IPS-18a (cell line): ENCODE data around the gene CTDP1.

Experiments used
- H3K27ac ChIP-seq: one replicate; pipeline ENCODE4 v1.5.1; 2013; ENCODE audit warnings: low read length
- H3K27me3 ChIP-seq: one replicate; pipeline ENCODE4 v1.6.1; 2013; ENCODE audit warnings: mild to moderate bottlenecking, low read length; ENCODE audit not compliant: control insufficient read depth, insufficient read depth
- H3K36me3 ChIP-seq: one replicate; pipeline ENCODE4 v1.6.1; 2013; ENCODE audit warnings: low read depth, low read length; ENCODE audit not compliant: control insufficient read depth
- H3K4me1 ChIP-seq: one replicate; pipeline ENCODE4 v1.6.1; 2013; ENCODE audit warnings: low read depth, low read length; ENCODE audit not compliant: control insufficient read depth
- H3K4me3 ChIP-seq: one replicate; pipeline ENCODE4 v1.5.1; 2013; ENCODE audit warnings: low read length
- H3K9ac ChIP-seq: one replicate; pipeline ENCODE4 v1.6.1; 2013; ENCODE audit warnings: mild to moderate bottlenecking, low read length, moderate library complexity
- H3K9me3 ChIP-seq: one replicate; pipeline ENCODE4 v1.6.1; 2013; ENCODE audit warnings: low read depth, low read length; ENCODE audit not compliant: control insufficient read depth

CTDP1 gene

GRCh38 chr18:79801641-79802040 is 122.0 kb downstream of the CTDP1 start:
- Histone ChIP-seq H3K4me1 (no peaks in the 10 kb centered on the region), H3K36me3 (no peaks in the 10 kb centered on the region), H3K27me3 (peaks cover 40% of the 10 kb centered on the region), H3K4me3 (no peak overlapping the region), H3K9ac (no peak overlapping the region), H3K9me3 (no peaks in the 10 kb centered on the region), H3K27ac (no peak overlapping the region)

DNA sequence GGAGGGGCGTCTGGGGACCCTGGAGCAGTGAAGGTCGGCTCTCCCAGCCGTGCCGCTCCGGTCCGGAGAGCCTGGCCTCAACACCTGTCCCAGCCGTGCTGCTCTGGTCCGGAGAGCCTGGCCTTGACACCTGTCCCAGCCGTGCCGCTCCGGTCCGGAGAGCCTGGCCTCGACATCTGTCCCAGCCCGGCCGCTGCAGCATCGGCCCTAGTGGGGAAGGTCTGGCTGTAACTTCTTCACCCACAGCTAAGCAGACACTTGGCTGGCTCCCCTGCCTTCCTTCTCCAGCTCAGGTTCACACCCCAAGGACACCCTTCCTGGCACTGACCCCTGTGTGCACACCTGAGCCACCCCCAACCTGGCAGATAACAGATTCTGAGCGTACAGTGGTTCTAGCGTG is 122.7 kb downstream of the CTDP1 start:
- Histone ChIP-seq H3K27me3 (peaks cover 33% of the 10 kb centered on the region), H3K27ac (no peak overlapping the region), H3K9ac (no peak overlapping the region), H3K36me3 (no peaks in the 10 kb centered on the region), H3K9me3 (no peaks in the 10 kb centered on the region), H3K4me3 (no peak overlapping the region), H3K4me1 (no peaks in the 10 kb centered on the region)

DNA sequence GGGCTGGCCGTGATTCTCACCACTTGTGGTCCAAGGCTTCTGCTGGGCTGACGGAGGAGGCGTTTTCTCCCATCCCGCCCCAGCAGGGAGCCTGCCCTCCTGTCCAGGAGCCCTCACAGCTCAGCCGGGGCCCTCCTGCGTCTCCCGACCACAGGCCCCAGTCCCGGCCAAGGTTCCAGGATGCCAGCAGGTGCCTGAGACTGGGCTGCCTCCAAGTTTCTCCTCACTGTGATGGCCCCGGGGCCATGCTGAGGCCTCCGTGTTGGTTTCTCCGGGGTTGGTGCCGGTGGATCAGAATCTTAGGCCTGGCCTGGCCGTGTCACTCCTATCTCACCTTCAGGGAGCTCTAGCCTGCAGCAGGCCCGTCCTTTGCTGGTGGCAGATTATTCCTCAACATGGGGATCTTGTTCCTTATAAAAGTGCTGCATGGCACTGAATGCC is 124.0 kb downstream of the CTDP1 start:
- Histone ChIP-seq H3K36me3 (no peaks in the 10 kb centered on the region), H3K4me3 (no peak overlapping the region), H3K9me3 (no peaks in the 10 kb centered on the region), H3K9ac (no peak overlapping the region), H3K27me3 (peaks cover 23% of the 10 kb centered on the region), H3K27ac (no peak overlapping the region), H3K4me1 (no peaks in the 10 kb centered on the region)
